Measurements from ENCODE around the gene PRPF40A.
A peak's percentile ranks its signal among the peaks of the same experiment; 100 is the strongest.

PRPF40A gene

GRCh38 chr2:152648336-152648735, 68.9 kb downstream of the PRPF40A start:
- DNase-seq = no peak

DNA sequence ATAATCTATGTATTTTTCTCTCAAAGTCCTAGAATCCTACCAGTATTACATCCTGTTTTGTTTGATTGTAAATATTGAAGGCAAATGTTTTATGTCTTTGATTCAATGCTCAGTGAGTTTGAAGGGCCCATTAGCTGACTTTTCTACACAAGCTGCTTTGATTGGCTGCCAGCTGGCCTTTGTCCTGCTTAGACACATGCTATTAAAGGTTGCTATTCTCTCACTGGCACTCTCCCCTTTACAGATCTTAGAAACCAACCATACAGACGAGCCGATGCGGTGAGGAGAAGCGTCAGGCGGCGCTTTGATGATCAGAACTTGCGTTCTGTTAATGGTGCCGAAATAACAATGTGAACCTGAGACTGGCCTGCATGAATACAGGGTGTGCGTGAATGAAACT, 69.7 kb downstream of the PRPF40A start:
- DNase-seq = no peak

DNA sequence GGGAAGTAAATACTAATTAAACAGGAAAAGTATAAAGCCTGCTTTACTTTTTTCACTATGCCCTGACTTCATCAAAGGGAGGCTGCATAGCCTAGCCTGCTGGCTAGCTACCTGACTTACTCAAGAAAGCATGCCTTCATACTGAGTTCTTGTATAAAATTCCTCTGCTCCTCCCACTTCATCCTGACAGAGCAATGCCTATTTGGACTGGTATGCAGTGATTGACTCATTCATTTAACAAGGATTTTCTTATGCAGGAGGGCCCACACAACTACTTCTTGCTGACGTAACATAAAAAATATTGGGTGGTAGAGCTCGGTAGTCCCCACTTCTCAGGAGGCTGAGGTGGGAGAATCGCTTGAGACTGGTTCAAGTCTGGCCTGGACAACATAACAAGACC, 70.5 kb downstream of the PRPF40A start:
- no peak for DNase-seq

GRCh38 chr2:152646264-152646663, 71.0 kb downstream of the PRPF40A start:
- DNase-seq = no peak

- DNase-seq = no peak
These were observed 72.9 kb downstream of the PRPF40A start for GRCh38 chr2:152644189-152644873.

- DNase-seq = no peak
These were observed 78.7 kb downstream of the PRPF40A start for GRCh38 chr2:152638590-152638989.

GRCh38 chr2:152638056-152638455, 79.2 kb downstream of the PRPF40A start:
- DNase-seq = no peak

GRCh38 chr2:152637251-152637650, 80.0 kb downstream of the PRPF40A start:
- DNase-seq = no peak

- DNase-seq = peak; percentile 72
These were observed 81.5 kb downstream of the PRPF40A start for GRCh38 chr2:152635635-152636298.

- DNase-seq = no peak
These were observed 84.5 kb downstream of the PRPF40A start for GRCh38 chr2:152632736-152633135.

DNA sequence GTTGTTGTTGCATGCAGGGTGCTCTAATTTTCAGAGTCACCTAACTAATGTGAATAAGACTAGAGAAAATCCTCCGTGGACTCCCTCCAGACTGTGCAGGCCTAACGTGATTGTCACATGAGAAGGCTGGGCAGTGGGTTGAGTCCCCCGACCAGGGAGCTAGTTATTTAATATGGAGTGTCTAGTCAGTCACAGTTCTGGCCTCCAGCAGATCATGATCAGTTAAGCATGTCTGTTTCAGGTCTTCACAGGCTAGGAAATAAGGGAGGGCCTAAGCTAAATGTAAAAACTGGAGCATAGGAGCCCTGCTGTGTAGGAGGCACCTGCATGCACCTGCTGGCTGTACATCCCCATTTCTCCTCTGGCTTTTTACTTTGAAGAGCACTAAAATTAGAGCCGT, 86.8 kb downstream of the PRPF40A start:
- no peak for DNase-seq

- no peak for DNase-seq
These were observed 88.1 kb downstream of the PRPF40A start for GRCh38 chr2:152629202-152629601.

- peak; percentile 19 for DNase-seq
These were observed 89.8 kb downstream of the PRPF40A start for GRCh38 chr2:152627351-152627957.

DNA sequence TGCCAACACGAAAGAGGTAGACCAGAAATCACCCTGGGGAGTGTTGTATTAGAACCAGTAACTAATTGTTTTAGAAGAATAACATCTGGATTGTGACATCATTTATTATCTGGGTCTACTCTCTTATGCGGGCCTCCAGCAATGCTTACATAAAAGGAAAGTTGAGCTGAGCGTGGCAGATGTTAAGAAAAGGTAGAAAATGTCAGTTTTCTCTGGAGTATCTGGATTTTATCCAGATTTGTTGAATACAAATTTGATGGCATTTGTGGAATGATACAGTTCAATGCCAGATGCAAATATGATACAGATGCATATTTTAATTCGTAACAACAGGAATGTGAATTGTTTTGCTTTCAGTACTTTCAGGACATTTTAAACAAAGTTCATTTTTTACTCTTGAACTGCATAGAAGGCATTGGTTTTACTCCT, 90.3 kb downstream of the PRPF40A start:
- no peak for DNase-seq

- DNase-seq = no peak
These were observed 92.5 kb downstream of the PRPF40A start for GRCh38 chr2:152624805-152625204.

DNA sequence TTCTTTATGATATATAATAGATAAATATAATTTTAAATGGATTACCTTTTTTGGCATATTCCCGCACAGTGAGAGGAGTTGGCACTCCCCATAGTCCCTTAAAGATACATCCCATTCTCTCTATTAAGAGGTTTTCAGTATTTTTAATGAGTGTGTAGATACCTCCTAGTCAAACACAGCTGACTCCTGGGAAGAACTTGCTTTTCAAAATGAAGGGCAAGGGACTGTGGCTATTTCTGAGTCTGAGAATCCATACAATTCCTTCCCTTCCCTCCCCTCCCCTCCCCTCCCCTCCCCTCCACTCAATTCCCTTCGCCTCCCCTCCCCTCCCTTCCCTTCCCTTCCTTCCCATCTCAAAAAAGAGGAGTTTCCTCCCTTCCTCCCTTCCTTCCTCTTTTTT, 93.5 kb downstream of the PRPF40A start:
- DNase-seq = no peak

GRCh38 chr2:152623076-152623740, 94.1 kb downstream of the PRPF40A start:
- no peak for DNase-seq

DNA sequence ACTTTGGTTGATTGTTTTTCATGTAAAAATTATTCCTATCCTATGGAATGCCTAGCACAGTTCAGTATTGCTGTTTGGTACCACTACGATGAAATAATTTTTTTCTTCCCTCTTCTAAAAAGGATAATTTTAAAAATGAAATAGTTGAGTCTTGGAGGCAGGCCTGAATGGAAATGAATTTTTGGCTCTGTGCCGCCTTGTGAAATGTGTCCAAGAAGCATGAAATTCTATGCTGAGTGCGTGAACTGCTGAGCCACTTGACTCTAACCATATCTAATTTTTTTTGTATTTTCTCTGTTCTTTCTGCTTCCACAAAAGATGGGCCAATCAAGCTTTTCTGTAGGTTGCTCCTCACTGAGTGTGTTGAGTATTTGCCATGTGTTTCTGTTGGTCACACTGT, 95.0 kb downstream of the PRPF40A start:
- no peak for DNase-seq

DNA sequence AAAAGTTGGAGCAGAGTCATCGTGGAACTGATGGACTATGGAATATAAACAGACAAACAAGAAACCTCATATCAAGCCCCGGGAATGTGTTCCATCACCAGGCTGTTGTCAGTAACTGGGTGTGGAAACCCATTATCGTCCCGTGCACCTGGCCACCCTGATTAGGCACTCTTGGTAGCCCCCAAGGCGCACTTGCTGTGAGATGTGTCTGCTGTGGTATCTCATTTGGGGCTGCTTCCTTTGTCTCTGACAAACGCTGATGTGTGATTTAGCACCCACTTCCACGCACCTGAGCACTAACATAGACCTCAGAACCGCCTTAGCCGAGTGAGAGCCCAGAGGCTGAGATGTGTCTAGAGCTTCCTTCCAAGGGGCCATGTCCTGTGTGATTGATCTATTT, 96.3 kb downstream of the PRPF40A start:
- no peak for DNase-seq

- no peak for DNase-seq
These were observed 97.1 kb downstream of the PRPF40A start for GRCh38 chr2:152620208-152620607.

GRCh38 chr2:152618193-152618564, 99.1 kb downstream of the PRPF40A start:
- no peak for DNase-seq

DNA sequence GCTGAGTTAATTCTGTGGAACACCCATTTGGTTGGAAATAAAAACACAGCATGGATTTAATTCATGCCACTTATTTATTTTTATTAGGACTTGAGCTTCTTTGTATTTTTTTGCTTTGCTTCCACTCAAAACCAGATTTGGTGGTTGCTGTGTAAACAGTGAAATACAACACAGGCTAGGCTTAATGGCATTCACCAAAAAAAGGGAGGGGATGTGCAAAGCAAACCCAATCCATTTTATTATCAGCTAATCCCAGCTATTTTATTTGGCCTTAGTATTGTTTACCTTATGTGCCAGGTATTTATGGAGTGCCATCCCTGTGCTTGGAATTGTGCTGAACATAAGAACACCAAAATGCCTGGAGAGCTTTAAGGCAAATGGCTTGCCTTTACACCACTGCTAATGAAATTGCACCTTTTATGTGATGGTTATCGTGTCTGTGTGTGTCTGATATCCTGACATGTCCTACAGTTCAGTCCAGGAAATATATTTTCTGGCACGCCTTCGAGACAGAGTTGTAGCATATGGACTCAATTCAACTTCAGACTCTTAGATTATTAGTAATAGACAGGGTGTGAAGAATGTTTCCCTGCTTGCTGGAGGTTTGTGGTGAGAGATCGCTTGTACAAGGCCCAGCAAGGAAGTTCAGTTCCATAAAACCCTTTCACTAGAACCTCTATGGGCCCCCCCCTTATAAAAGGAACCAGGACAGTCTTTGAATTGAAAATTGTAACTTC, 99.6 kb downstream of the PRPF40A start:
- no peak for DNase-seq

DNA sequence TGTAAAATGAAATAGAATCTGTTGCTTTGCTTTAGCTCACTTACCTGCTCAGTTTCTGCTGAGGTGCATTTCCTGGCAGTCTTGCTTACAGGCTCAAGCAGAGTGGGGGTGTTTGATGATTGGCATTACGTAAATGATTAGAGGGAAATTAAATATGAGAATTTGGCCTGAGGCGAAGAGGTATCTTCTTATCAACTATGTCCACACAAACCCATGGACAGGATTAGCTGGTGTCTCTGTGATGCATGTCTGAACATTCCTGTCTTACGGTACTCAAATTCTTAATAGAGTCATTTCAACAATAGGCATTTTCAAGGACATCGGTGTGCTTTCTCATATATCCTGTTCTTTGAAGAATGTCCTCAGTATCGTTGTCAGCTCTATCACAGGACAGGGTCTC, 102.1 kb downstream of the PRPF40A start:
- DNase-seq = no peak

Measured in activated CD4-positive, alpha-beta T cell treated with anti-CD3 and anti-CD28 coated beads, Interleukin-10, Interleukin-2, amounts not matched to agents 100 ng/mL and 50 ng/mL, durations not matched to agents 16 hours and 8 hours (primary cell).